Right renal cortex interstitium (tissue), 3 donors: ENCODE measurements around the gene SLC7A9. TPM values are rescaled to one million over a fixed set of nuclear protein-coding genes. Genes with fewer than 3 reads are reported as not detected.
"Not testable (repeated sequence)": the region's sequence is repeated elsewhere in the genome, so short reads cannot be mapped to it uniquely, and the experiment has no call there.

Experiments used
- DNase-seq, 3 donors: peaks; one replicate each; pipeline ENCODE4 v3.0.0-alpha.2; 2013; ENCODE audit warnings: low read depth in 3 of 3, low spot score in 2 of 3
- polyA plus RNA-seq, 3 donors: library from polyadenylated mRNA; unstranded; fragments of 120-200 nt; gene quantifications; one replicate each; pipeline ENCODE4 v1.2.1, GENCODE V29; 2013; ENCODE audit not compliant: insufficient read length in 3 of 3

Gene SLC7A9
- polyA plus RNA-seq, 3 donors: 13.5 to 15.4 (median 15.0) TPM

DNA sequence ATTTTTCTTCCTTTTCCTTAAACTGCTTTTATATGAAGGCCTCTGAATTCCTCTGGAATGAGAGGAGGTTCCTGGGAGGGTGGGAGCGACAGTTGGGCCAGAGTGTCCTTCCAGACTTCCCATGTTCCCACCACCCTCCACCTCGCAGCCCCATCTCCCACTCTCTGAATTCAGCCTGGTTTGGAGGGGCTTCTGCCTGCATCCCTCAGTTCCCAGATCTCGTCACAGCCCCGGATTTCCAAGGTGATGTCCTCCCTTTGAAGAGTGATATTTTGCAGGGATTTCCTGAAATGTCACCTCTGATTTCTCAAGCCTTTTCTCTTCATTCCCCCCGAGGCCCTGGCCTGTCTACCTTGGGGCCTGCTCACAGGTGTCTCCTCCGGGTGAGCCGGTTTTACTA is 16.7 kb upstream of the SLC7A9 start:
- no peak for DNase-seq

DNA sequence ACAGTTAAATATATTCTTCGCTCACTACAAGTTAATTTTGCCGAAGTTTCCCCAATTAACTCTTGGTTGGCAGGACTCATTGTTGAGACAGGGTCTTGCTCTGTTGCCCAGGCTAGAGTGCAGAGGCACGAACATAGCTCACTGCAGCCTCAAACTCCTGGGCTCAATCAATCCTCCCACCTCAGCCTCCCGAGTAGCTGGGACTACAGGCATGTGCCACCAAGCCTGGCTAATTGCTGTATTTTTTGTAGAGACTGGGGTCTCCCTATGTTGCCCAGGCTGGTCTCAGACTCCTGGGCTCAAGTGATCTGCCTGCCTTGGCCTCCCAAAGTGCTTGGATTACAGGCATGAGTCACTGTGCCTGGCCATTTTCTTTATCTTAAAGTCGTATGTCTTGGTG is 15.7 kb upstream of the SLC7A9 start:
- DNase-seq: not testable (repeated sequence)

DNA sequence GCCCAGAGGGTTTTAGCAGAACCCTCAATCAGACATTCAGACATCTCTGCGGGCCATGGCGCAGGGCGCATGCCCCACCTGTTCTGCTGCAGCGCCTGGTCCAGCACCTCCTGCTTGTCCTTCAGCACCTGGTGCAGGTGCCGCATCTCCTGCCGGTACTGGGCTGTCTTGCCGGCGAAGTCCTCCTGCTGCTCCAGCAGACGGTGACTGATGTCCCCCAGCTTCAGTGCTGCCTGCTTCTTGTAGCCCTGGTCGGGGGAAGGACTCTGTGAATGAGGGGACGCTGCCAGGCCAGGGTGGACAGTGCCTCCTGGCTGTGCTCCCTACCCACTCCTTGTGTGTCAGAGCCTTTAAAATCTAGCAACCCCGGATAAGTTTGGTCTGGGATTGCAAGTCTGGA is 12.2 kb upstream of the SLC7A9 start:
- DNase-seq: no peak

DNA sequence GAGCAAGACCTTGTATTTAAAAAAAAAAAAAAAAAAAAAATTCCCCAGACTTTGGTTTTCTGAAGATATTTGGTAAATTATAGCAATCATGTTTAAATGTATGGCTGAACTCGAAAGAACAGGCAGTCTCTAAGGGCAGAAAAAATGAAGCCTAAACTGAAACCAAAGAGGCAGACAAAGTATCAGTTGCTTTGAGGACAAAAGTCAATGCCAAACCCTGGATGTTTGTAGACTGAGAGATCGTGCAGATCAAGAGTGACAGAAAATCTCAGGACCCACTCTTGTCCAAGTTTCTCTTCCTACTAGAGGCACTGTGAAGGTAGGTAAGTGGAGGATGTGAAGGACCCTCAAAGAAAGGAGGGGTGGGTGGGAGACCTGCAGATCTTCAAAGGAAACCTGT is 11.1 kb upstream of the SLC7A9 start:
- DNase-seq: no peak

DNA sequence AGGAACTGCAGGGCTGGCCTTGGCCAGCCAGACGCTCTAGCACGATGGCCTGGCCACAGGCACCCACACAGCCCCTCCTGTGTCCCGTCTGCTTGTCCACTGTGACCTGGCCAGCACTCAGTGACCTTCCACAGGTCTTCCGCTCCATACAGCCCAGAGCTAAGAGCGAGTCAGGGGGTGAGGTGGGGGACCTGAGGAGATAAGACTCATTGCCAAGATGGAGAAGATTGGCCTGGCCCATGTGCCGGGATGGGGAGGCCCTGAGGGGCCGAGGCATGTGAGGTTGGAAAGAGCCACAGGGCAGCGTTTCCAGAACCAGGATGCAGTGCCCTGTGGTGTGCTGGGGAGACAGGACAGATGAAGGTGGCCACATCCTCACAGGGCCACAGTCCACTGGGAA is 10.2 kb upstream of the SLC7A9 start:
- DNase-seq: no peak

DNA sequence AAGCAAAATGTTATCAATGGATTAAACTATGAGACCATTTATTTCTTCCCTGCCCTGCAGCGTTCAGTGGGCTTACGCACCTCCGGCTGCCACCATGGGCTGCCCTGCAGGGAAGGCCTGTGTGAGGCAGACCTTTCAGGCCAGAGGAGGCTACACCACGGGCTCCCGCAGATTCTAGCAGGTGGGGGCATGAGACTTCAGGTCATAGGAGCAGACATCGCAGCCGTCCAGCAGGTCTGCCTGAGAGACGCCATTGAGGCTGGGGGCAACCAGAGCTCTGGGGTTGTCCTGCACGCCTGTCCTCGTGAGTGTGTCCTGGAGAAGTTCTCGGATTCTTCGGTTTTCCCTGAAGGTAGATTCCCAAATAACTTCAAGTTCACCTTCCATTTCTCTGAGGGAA is 9.4 kb upstream of the SLC7A9 start:
- DNase-seq: no peak

DNA sequence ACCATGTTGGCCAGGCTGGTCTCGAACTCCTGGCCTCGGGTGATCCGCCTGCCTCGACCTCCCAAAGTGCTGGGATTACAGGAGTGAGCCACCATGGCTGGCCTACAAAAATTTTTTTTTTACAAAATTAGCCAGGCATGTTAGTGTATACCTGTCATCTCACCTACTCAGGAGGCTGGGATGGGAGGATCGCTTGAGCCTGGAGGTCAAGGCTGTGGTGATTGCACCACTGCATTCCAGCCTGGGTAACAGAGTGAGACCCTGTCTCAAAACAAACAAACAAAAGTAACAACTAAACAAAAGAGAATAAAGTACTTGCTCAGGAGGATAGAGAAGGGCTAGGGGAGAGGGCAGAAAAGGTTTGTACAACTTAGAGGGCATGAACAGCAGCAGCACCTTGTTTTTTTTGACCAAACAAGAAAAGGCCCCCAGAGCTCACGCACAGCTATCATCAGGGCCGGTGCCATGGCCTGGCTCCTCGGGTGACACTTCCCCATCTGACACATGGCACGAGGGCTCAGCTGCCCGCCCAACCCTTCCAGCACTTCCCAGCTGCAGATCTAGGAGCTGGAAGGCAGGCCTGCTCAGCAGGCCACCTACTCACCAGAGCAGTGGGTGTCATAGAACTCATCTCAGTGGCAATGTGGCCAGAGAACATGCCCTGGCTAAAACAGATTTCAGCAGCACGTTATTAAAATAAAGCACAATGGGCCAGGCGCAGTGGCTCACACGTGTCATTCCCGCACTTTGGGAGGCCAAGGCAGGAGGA is 8.6 kb upstream of the SLC7A9 start:
- DNase-seq: no peak

DNA sequence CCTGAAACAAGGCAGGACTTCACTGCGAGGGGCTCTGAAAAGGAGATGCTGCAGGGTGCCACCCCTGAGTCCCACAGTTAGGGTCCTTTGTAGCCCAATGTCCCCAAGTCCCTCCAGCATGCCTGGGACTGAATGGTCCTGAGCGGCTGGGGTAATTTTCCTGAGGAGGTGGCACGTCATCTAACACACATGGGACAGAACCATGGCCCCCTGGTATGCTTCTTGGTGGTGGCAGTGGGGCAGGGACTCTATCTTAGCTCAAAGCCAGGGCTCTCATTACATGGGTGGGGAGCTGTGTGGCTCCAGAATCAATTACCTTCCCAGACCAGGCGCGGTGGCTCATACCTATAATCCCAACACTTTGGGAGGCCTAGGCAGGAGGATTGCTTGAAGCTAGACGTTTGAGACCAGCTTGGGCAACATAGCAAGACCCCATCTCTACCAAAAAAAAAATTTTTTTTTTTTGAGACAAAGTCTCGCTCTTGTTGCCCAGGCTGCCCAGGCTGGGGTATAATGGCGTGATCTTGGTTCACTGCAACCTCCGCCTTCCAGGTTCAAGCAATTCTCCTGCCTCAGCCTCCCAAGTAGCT is 7.9 kb upstream of the SLC7A9 start:
- no peak for DNase-seq

DNA sequence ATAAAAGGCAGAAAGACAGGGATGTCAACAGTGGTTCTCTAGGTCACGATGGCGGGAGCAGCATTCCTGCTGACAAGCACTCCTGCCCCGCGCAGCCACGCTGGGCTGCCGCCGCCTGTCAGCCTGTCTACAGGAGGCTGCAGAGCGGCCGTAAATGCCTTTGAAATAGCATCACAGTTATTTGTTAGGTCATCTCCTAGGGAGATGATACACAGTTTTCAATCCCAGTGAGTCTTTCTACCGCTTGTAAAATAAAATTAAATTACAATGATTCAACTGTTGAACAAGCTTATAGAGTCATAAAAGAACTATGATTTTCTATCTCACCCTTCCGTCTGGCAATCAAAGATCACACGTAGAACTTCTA is 7.3 kb upstream of the SLC7A9 start:
- DNase-seq: no peak

DNA sequence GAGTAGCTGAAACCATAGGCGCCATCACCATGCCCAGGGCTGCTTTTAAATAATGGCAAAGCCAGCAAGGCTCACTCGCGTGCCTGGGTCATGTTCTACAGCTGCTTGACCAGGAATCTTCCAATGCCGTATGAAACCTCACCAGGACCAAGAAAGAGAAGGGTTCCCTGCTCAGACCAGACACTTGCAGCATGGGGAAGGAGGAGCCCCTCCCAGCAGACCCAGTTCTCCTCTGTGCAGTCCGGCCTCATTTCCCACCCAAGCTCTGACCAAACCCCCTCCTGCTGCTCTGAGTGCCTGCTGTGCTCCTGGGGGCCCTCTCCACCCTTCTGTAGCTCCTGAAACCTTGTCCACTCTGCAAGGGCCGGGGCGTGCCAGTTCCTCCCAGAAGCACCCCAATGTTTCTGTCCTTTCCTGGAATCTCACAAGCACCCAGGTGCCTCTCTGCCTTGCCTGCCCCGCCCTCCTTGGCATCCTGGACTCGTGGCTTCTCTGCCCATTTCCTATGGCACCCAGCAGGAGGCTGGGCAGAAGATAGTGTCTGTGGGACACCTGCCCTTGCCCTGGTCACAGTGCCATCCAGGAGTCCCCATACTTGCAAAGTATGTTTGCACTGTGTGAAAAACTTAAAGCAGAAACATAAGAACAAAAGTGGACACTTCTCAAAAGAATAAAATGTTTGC is 6.8 kb upstream of the SLC7A9 start:
- DNase-seq: no peak

DNA sequence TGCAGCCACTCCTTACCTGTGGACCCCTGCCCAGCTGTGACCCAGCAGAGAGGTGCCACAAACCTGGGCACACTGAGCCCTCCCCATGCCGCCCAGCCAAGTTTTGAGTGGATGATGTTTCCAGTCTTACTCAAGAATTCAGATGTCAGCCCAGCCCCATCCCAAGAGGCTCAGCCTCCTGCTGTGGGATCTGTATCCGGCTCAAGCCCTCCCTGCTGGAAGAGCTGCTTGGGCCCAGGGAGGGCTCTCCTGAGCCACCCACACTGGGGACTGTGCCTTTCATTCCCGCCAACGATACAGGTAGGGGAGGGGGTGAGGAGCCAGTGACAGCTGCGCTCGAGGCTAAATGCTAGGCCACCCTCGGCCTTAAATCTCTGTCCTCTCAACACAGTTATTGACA is 5.9 kb upstream of the SLC7A9 start:
- DNase-seq: no peak

DNA sequence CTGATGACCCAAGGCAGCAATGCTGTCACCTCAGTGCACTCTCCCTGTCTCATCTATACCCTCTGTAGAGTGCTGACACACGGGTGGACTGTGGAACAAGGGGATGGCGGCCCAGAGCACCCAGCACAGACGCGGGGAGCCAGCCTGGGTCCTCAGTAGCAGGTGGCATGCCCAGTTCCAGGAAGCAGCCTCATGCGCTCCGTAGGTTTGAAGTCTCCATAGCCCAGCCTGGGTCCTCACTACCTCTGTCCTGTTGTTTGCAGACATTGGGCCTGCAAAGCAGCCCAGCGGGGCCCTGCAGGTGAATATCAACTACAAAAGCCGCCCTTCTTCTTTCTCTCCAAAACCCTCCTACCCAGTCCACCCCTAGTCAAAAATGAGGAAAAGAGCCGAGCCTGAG is 5.0 kb upstream of the SLC7A9 start:
- no peak for DNase-seq

DNA sequence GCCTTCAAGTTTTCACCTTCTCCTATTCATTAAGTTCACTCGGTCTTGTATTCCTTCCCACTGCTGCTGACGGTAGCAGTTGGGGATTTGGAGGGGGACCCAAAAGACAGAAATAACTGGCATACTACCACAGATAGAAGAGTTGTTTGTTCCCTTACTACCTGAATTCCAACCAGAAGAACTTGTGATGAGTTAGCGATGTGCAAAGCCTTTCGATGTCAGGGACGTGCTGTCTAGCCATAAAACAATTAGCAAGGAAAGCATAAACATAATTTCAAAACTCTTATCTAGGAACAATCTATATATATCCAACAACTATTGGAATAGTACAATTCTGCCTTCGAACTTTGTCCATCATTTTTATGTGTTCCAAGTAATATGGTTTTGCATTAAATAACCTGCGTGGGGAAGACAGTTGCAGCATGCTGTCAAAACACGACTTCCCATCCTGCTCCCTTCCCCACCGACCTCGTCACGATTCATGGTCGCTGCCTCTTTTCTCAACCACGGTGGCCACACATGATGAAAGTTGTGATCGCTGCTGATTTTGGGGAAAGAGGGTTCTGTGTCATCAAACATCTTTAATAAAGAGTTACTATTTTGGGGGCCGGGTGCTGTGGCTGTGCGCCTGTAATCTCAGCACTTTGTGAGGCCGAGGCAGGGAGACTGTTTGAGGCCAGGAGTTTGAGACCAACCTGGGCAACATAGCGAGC is 3.8 kb upstream of the SLC7A9 start:
- no peak for DNase-seq

DNA sequence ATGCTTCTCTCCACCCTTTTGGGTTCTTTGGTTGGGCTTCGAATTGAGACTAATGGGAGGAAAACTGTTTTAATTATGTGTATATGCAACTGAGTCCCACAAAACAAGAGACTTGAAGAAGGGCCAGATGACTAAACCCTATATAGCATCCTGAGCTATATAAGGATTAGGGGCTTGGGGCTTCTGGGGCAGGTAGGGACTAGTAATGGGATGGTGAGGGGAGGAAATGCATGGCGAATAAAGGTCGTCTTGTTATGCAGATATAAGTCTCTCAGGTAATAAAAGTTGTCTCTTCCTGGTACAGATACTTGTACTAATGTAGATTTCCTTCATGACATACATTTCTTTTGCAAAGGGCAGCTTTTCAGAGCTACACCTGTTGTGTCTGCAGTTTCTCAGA is 2.8 kb upstream of the SLC7A9 start:
- no peak for DNase-seq

DNA sequence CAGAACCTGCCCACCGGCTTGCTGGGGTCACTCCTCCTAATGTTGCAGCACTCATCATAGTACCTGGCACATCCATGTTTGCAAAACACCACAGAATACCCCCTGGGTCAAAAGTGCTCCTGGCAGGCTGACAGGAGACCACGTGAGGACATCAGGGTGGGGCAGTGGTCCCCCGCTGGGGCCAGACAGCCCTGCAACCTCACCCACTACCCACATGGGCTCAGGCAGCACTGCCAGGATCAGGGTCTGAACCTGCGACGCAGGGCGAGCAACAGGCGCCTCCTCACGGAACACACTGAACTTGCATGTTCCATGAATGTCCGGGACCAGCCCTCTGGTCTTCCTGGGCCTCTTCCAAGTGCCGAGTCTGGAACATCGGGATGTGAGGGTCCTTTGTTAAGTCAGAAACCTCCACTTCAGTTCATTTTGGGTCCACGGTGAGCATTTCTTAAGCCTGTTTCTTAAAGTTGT is 1.4 kb upstream of the SLC7A9 start:
- DNase-seq: no peak

DNA sequence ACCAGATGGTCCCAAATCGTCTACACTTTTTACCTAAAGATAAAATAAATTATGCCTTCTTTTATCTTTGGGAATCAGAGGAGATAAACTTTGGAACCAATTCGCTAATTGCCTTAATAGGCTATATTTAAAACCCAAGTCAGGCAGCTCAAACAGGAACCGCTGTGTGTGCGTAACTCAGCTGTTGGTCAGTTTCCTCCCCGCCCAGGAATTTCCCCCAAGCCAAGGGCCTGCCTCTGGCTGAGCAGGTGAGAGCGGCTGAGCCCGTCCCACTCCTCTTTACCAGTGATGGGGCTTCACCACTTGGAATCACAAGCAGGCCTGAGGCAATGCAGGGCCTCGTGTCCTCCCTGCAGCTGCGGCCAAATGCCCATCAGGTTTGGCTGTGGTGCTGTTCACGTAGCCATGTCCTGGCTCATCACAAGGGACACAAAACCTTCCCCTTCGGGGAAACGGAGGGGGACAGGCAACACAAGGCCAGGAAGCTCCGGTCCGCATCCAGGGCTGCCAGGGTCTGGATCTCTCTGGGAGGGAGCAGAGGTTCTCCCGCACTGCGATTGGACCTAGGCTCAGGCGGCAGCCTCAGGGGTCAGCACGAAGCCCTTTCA is 503 bp upstream of the SLC7A9 start:
- no peak for DNase-seq

DNA sequence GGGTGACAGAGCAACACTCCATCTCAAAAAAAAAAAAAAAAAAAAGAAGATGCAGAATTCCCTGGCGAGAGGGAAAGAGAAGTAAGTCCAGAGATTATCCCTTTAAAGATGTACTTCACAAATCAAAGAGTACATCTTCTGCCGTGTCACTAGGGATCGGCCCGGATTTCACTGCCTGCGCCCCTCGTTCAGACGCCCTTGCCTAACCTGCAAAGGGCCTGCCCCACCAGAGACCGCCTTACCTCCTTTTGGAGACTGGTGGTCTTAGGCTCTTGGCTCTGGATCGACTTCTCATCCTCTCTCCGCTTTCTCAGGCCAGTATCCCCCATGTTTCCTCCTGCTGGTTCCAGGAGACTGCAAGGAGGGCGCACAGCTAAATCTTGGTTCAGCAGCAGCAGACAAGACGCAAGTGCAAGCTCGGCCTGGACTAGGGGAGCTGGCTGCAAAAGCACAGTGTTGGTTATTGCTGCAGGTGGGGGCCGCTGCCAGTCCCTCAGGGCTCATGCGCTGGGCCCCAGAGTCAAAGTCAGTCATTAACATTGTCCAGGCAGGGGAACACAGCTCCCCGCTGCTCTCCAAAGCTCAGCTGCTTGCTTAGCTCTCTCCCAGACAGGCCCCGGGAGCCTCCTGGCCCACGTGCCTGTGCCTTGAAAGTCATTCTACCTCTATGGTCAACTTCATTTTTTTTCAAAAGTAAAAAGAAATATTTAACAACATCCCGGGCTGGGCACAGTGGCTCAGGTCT is 1.2 kb downstream of the SLC7A9 start:
- no peak for DNase-seq

DNA sequence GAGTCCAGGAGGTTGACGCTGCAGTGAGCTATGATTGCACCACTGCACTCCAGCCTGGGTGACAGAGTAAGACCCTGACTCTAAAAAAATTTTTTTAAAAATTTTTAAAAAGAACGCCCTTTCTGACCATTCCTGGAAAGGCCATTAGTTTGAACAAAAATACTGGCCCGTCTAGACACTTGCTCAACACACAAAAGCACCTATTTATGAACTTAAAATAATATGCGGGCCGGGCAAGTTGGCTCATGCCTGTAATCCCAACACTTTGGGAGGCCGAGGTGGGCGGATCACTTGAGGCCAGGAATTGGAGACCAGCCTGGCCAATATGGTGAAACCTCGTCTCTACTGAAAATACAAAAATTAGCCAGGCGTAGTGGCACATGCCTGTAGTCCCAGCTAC is 2.1 kb downstream of the SLC7A9 start:
- not testable (repeated sequence) for DNase-seq

DNA sequence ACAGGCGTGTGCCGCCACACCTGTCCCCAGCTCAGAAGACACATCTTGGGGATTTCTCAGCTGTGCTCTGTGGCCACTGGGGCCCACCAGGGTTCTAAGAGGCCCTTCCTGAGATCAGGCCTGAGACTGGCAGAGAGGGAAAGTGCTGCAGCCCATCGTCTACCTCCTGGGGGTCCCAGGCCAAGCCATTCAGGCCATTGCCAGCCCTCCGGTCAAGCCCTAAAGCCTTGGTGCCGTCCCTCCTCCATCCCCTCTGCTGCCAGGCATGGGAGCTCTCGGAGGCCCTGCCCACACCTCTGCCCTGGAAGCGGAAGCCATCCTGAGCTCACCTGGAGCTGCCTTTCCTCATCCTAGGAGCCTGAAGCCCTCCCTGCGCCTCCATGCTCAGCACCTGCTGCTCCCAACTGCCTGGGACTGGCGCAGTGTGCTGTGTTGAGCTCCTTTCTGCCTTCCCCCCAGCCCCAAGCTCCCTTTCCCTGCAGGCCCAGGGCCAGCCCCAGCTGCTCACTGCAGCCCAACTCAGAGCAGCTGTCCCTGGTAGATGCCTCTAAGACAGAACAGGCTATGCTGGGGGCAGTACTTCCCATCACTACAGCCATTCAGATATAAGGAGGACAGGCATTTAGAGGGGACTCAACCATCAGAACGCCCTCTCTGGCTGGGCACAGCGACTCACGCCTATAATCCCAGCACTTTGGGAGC is 2.9 kb downstream of the SLC7A9 start:
- no peak for DNase-seq

DNA sequence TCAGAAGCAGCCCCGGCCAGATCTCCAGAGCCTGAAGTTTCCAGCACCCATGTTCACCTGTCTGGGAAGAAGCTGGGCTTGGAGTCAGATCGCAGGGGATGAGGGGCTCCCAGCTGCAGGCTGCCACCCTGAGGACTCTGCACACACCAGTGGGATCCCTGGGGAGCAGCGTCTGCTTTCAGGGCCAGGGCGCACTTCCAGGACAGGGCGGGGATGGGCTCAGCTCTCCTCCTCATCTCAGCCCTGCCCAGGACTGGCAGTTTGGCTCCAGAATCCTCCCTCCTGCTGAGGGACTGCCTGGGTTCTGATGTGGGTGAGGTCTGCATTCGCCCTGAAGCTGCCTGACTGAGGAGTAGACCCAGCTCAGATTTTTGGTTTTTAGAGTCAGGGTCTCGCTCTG is 3.5 kb downstream of the SLC7A9 start:
- DNase-seq: no peak
